NCI-H187 treated with DMSO at 0.1 percent for 48 hours (cell line): ENCODE measurements around the gene KDM4C.
"Not testable (repeated sequence)": the region's sequence is repeated elsewhere in the genome, so short reads cannot be mapped to it uniquely, and the experiment has no call there.

ENCODE experiments used
- DNase-seq: peaks from one replicate; lab custom pipeline; 2025; lab: John Stamatoyannopoulos, UW

The KDM4C gene

DNA sequence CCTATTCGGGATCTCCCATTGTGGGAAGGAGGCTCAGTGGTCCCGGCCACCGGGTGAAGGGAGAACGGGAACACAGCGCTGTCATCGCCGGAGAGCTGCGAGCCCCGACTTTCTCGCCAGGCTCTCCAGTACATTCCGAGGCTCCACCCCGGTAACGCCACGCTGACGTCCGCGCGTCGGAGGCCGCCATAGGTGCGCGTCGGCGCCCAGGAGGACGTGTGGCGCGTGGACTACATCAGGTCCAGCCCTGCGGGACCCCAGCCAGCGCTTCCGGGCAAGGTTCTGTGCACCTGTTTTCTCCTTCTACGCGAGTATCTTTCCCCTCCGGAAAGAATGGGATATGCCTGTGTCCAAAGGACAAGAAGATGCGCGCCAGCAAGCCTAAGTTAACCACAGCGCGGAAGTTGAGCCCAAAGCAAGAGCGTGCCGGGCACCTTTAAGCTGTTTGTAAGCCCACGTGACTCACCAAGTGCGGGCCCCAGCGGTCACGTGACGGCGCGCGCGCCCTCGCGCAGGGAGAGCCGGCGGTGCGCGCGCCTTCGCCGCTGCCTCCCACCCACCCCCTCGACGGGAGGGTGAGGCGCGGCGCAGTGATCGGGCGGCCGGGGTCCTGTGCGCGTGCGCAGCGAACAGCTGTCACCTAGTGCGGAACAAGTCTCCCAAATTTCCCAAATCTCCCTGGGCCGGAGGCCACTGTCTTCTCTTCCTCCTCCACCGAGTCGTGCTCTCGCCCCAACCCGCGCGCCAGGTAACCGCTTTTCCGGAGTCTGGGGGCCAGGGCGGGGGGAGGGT, at the start of gene KDM4C:
Gene KDM4C (plus strand): TSS at position 518 of the 792 bp plus-strand sequence. CDS start 35,016 bp downstream, outside the sequence.
- peak; percentile 28 for DNase-seq

DNA sequence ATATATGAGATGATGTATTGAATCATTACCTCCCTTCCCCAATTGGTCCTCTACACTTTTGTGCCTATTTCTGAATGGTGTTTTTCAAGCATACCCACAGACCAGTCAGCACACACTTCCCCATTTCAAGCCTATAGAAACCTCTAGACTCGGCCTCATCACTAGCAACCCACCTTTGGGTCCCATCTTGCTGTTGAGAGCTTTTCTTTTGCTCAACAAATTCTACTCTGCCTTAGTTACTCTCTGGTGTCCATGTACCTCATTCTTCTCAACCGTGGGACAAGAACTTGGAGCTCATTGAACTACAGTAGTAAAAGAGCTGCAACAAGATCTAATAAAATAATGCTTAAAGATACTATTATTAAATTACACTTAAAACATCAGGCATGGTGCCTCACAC, 49.0 kb upstream of the KDM4C start:
- no peak for DNase-seq

DNA sequence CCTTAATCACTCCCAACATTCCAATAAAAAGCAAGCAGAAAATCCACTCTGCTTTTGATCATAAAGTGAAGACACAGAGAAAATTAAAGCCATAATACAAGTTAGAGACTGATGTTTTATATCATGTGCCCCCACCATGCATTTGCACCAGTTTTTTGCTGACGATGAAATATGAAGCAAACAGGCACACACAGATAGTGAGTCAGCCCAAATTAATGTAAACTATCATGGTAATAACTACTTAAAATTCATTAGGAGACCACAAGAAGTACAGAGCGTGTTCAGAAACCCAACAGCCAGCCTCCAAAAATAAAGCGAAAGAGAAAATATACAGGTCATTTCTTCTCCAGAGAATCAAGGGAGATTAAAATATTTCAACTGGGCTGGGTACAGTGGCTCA, 46.4 kb upstream of the KDM4C start:
- no peak for DNase-seq

DNA sequence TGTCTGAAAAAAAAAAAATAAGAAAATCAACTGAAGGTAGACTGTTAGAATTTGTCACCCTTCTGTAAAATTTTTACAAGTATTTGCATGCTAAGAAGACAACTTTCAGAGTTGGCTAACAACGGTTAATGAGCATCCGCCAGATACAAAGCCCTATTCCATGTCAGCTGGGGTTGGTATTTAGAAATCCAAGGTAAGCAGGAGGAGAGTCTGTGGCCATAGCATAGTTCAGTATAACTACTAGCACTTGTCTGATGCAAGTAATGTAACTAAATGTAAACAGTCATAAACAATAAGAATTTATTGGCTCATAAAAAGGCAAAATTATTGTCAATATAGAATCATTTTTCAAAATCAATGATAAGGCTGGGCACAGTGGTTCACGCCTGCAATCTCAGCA, 45.7 kb upstream of the KDM4C start:
- no peak for DNase-seq

DNA sequence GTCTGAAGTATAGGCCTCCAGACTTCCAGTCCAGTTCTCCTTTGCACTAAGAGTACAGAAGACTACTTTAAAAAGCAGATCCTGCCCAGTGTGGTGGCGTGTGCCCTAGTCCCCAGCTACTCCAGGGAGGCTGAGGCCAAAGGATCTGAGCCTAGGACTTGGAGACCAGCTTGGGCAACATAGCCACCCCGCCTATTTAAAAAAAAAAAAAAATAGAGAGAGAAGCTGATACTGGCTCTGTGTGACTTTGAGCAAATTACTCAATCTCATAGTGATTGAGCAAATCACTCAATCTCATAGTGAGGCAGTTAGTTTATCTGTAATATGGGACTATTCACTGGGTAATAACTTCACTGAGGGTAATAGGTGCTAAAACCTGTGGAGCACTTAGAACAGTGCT, 43.6 kb upstream of the KDM4C start:
- DNase-seq, result no peak

DNA sequence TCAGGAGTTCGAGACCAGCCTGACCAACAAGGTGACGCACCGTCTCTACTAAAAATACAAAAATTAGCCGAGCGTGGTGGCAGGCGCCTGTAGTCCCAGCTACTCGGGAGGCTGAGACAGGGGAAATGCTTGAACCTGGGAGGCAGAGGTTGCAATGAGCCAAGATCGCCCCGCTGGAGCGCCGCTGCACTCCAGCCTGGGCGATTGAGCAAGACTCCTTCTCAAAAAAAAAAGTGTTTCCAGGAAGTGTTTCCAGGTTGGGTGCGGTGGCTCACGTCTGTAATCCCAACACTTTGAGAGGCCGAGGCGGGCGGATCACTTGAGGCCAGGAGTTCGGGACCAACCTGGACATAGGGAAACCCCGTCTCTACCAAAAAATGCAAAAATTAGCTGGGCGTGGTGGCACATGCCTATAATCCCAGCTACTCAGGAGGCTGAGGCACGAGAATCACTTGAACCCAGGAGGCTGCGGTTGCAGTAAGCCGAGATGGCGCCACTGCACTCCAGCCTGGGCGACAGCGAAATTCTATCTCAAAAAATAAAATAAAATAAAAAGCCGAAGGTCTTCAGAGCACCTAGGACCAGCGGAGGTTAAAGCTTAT, 42.5 kb upstream of the KDM4C start:
- DNase-seq, result not testable (repeated sequence)

DNA sequence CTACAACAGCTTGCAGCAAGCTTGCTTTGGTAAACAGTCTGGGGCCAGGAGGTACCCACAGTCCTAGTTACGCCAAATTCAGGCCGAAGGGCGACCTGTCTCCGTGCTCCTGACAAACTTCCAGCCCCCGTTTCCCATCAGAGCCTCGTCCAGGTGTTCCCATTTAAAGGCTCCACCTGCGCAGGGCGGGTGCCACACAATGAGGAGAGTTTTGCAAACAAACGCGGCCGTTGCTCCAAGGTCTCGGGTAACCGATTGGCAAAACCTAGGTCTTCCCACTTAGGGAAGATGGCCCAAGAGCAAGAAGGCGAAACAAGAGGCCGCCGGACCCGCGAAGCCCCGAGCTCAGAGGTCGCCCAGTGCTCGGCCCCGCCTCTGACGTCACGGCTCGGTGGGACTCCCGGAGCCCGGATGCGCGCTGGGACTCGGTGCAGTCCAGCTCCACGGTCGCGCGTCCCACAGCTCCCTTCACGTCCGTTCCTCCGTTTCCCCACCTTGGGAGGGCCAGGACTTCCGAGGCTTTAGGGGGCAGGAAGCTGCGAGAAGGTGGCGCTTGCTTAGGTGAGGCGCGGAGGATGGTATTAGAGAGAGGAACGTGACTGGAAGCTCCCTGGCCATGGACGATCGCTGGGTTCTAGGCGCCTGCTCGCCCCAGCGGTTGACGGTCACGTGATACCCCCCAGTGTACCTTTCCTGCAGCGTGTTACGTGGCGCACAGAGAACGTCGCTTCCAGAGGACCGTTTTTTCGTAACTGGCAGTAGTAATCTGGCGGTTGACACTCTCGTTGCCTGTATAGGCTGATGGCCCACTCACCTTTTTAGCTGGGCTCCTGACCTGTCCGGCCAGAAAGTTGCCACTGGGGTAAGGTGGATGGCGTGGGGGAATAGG, 41.8 kb upstream of the KDM4C start:
- DNase-seq, result no peak

DNA sequence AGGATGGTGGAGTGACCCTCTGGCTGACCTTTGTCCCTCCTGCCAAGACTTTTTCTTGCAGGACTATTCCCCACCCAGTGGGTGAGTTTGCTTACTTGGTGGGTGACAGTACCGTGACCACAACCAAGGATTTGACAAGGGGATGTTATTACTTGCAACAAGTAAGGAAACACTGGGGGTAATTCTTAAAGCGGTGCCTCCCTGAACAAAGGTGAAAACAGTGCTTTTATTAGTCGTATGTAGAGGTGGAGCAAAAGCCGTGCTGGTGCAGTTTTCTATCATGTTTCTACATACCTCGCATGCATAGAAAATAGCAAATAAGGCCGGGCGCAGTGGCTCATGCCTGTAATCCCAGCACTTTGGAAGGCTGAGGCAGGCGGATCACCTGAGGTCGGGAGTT, 41.0 kb upstream of the KDM4C start:
- no peak for DNase-seq

DNA sequence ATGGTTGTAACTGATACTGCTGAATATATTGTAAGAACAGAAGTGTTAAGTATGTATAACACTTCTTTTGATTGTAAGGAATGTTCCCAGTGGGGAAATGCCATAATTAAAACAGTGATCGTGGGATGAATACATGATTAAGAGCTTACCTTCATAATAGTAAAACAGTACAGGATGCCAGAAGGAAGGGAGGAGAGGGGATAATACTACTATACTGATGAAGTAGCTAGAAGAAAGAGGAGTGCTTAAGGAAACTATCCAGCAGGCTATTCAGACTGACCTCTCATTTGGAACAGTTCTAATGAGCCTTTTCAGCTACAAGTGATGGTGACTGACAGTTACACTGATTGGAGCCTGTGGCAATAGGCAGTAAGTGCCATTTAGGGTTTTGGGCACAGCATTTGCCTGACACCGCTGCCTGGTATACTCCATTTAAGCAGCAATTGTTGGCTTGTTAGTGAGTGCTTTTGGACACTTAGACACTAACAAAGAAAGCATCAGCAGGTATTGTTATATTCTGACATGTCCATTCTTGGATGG, 33.8 kb upstream of the KDM4C start:
- no peak for DNase-seq

DNA sequence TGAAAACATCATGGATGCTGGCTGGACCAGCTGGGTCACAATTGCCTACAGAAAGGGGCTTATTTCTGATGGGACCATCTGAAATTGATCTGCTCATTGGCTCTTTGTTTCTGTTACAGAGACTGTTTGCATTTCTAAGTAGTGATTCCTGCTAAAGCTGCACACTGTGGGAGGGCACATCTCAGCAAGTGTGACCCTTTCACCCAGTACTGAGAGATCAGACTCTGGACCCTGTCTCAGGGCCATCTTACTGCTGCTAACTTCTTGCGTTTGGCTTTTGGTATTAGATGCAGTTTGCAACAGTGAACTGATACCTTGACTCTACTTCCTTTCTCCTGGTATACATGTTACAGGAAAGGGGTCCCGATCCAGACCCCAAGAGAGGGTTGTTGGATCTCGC, 24.5 kb upstream of the KDM4C start:
- DNase-seq, result no peak

DNA sequence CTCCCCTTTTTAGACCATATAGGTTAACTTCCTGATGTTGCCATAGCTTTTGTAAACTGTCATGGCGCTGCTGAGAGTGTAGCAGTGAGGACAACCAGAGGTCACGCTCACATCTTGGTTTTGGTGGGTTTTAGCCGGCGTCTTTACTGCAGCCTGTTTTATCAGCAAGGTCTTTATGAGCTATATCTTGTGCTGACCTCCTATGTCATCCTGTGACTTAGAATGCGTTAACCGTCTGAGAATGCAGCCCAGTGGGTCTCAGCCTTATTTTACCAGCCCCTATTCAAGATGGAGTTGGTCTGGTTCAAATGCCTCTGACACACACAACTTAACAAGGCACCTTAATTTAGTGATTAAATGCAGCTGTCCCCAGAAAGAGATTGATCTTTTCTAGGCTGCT, 23.9 kb upstream of the KDM4C start:
- DNase-seq, result no peak

DNA sequence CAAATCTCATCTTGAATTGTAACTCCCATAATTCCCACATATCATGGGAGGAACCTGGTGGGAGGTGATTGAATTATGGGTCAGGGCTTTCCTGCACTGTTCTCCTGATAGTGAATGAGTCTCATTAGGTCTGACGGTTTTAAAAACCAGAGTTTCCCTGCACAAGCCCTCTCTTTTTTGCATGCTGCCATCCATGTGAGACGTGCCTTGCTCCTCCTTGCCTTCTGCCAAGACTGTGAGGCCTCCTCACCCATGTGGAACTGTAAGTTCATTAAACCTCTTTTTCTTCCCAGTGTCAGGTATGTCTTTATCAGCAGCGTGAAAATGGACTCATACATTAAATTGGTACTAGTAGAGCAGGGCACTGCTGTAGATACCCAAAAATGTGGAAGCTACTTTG, 22.4 kb upstream of the KDM4C start:
- no peak for DNase-seq

DNA sequence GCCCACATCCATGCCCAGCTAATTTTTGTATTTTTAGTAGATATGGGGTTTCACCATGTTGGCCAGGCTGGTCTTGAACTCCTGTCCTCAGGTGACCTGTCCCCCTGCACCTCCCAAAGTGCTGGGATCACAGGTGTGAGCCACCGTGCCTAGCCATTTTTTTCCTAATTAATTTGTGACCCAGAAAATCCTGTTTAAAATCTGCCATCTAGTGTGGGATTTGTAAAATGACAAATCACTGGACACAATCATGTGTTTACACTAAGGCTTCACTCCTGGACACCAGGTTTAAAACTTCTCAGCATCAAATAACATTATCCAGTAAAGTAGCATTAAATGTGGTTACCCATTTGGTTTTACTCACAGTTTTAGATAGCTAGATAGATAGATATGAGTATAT, 18.6 kb upstream of the KDM4C start:
- no peak for DNase-seq

DNA sequence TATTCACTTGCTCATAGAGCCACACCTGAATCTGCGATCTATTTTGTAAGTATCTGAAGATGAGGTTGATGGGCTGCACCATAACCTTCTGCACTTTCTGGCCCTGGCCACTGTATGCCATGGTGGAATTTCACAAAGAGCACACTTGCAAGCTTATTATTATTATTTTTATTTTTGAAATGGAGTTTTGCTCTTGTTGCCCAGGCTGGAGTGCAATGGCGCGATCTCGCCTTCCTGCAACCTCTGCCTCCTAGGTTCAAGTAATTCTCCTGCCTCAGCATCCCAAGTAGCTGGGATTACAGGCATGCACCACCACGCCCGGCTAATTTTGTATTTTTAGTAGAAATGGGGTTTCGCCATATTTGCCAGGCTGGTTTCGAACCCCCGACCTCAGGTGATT, 8.9 kb upstream of the KDM4C start:
- not testable (repeated sequence) for DNase-seq

DNA sequence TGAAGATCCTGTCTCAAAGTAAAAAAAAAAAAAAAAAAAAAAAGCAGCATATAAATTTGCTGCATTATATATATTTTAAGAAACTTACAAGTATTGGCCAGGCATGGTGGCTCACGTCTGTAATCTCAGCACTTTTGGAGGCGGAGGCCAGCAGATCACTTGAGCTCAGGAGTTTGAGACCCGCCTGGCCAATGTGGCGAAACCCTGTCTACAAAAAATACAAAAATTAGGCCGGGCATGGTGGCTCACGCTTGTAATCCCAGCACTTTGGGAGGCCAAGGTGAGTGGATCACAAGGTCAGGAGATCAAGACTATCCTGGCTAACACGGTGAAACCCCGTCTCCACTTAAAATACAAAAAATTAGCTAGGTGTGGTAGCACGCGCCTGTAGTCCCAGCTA, 2.9 kb upstream of the KDM4C start:
- not testable (repeated sequence) for DNase-seq

DNA sequence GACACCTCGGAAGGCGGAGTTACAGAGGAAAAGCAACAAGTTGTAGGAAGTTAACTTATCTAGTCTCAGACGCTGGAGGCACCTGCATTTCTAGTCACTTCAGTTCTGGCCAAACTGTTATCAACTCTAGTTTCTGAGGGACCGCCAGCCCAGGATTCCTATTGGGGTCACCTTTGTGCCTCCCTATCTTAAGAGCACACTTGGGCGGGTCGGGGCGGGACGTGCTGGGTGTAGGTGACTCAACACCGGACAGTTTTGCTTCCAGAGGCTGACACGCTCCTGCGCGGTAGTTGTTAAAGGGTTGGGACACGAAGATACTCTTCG, 679 bp upstream of the KDM4C start:
- DNase-seq, result no peak

DNA sequence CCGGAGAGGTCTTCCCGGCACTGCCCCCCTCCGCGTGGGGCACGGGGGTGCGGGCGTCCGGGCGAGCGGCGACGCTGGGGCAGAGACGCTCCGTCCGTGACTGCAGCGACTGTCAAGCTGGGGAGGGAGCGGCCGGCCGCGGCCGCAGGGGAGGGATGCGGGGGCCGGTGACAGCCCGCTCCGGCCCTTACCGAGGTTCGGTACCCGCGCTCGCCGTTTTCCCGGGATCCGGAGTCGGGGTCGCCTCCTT, 400 bp downstream of the KDM4C start:
- DNase-seq, result no peak

DNA sequence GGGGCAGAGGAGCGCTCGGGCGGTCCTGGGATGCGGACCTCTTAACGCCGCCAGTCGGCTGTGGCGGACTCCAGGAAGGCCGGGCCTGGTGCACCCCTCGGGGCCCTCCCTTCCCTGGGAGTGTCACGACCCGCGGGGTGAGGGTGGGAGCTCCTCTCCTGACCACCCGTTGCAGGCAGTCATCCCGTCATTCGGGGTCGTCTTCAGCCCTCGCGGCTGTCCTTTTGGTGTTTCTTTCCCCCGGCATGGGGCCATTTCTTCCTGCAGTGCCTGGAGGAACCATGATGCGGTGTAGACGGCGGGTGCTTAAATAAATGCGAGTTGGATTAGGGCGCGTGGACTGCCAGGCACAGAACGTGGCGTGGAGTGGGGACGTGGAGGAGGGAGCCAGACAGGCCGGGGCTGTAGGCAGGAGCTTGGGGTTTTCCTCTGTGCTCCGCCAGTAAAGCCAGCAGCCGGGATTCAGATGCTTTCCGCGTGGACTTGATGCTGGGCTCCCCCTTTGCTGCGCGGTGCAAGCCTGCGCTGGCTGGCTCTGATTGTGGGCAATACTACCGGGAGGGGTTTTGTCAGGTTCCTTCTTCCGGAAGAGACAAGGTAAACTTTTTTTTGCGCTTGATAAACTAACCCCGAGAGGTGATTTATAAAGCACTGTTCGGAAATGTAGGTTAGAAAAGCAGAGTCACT, 868 bp downstream of the KDM4C start:
- DNase-seq, result no peak

DNA sequence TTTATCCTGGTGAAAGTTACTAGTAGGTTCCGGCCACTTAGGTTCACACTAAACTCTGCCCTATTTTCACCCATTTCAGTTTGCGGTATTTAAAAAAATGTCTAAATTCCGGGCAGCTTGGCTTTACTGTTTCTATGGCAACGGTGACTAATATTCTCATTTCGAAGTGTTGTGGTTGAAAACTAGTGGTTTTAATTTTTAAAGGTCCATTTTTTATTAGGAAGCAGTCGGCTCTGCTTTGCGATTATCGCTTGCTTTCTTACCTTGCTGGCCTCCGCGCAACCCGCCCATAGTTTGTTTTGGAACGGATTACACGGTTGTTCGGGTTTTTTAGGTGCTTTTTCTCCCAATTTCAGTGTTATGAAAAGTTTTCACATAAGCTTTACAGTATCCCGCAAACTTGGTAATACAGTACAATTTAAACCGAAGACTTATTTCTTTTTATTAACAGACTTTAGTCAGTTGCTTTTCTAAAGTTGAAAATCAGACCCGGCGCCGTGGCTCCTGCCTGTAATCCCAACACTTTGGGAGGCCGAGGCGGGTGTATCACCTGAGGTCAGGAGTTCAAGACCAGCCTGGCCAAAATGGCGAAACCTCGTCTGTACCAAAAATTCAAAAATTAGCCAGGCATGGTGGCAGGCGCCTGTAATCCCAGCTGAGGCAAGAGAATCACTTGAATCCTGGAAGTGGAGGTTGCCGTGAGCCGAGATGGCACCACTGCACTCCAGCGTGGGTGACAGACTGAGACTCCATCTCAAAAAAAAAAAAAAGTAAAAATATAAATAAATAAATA, 1.6 kb downstream of the KDM4C start:
- no peak for DNase-seq

DNA sequence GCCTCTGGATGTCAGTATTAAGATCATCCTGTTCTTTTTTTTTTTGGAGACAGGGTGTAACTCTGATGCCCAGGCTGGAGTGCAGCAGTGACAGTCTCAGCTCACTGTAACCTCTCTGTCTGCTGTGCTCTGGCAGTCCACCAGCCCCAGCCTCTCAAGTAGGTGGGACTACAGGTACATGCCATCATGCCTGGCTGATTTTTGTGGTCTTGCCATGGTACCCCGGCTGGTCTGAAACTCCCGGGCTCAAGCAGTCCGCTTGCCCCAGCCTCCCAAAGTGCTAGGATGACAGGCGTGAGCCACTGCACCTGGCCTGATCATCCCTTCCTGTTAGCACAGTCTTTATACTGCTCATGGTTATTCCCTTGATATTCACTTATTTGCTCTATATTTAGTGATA, 3.5 kb downstream of the KDM4C start:
- DNase-seq, result no peak

DNA sequence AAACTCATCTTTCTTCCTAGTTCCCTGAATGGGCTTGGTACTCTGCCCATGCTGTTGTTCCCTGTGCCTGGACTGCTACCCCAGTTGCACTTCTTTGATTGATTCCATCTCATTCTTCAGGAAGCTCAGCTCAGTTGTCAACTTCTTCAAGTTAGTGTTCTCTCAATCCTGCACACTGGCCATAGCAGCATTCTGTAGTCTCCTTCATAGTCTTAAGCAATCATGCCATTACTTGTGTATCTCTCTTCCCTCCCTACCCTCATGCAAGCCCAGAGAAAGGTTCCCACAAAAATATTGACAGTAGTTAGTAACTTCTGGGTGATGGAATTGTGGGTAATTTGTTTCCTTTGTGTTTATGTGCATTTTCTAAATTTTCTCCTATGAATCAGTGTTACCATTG, 5.5 kb downstream of the KDM4C start:
- no peak for DNase-seq

DNA sequence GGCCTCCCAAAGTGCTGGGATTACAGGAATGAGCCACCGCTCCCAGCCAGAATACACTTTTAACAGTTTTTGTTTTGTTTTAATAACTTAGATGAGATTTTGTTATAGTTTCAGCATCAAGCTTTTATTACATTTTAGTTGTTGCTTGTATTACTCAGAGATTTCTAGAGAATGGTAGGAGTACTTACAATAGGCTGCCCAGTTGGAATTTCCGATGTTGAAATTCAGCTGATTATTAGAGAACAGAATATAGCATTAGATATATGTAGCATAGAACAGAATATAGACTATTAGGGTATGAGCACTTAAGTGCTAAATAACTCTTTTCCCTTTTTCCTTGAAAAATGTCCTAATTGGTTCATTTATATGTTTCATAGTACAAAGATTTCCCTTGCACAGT, 6.2 kb downstream of the KDM4C start:
- DNase-seq, result no peak
